KOPT-K1 (cell line): ENCODE data around the gene FBXW12.
"Not testable (repeated sequence)": the region's sequence is repeated elsewhere in the genome, so short reads cannot be mapped to it uniquely, and the experiment has no call there.

Source experiments
- H3K27ac ChIP-seq: fragments of 200-600 bp; sonication (generic); 2 replicates; pipeline ENCODE4 v1.5.1; 2016; ENCODE audit warnings: antibody characterized with exemption, mild to moderate bottlenecking, low read depth, low read length; ENCODE audit not compliant: poor library complexity, severe bottlenecking
- H3K36me3 ChIP-seq: fragments of 200-600 bp; sonication (generic); 2 replicates; pipeline ENCODE4 v1.5.1; 2017; ENCODE audit warnings: antibody characterized with exemption, mild to moderate bottlenecking, low read length, moderate library complexity; ENCODE audit not compliant: insufficient read depth
- H3K9me3 ChIP-seq: fragments of 200-600 bp; sonication (generic); 2 replicates; pipeline ENCODE4 v1.5.1; 2017; ENCODE audit warnings: antibody characterized with exemption, low read length, mild to moderate bottlenecking; ENCODE audit not compliant: insufficient read depth, poor library complexity, severe bottlenecking

Gene FBXW12

DNA sequence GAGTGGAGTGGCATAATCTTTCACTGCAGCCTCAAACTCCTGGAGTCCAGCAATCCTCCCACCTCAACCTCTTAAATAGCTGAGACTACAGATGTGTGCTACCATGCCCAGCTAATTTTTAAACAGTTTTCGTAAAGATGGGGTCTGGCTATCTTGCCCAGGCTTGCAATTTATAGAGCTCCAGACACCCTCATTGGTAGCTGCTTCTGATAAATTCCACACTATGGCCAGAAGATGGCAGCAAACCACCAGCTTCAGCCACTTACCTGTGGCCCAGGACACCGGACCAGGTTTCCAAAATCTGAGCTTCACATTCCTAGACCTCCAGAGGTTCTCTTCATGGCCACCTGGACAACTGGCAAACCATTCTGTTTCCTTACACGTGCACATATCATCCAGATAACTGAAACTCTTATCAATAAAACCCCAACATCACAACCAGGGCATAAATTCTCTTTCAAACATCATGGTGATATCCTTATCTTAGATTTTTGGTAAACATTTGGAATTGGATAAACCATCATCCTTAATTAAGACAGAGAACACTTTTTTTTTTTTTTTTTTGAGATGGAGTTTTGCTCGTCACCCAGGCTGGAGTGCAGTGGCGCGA is 28.9 kb downstream of the FBXW12 start:
- Histone ChIP-seq H3K27ac (no peak overlapping the region), H3K9me3 (no peaks in the 10 kb centered on the region), H3K36me3 (no peaks in the 10 kb centered on the region)

DNA sequence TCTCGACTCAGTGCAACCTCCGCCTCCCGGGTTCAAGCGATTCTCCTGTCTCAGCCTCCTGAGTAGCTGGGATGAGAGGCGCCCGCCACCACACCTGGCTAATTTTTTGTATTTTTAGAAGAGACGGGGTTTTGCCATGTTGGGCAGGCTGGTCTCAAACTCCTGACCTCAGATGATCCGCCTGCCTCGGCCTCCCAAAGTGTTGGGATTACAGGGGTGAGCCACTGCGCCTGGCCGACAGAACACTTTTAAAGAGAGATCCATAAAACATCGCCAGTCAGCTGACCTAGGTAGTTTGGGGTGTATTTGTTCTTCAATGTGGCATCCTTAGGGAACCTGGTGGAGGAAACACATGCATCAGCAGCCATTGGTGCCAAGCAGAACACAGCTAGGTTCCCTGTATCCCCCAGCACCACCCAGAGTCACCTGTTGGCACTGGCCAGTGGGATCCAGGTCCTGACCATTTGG is 29.4 kb downstream of the FBXW12 start:
- not testable (repeated sequence) for H3K36me3 ChIP-seq, H3K27ac ChIP-seq, H3K9me3 ChIP-seq

DNA sequence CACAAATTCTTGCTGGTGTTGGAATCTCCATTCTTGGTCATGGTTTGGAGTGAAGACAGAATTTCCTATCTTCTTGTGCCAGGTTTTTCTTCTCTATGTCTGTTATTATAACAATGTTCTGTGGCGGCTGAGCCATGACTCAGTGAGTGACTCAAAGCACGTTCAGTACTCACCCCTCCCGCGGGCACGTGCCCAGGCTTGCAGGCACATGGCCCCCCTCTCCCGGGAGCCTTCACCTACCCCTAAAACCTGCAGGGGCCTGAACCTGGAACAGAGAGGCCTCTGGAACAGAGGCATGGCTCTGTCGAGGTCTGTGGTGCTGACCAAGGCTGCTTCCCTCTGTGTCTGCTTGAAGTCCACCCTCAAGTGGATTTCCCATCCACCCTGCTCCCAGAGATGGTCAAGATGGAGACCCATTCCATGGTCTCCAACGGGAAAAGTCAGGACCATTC is 30.3 kb downstream of the FBXW12 start:
- no peaks in the 10 kb centered on the region for H3K36me3 ChIP-seq
- no peak overlapping the region for H3K27ac ChIP-seq
- H3K9me3 ChIP-seq = no peaks in the 10 kb centered on the region

DNA sequence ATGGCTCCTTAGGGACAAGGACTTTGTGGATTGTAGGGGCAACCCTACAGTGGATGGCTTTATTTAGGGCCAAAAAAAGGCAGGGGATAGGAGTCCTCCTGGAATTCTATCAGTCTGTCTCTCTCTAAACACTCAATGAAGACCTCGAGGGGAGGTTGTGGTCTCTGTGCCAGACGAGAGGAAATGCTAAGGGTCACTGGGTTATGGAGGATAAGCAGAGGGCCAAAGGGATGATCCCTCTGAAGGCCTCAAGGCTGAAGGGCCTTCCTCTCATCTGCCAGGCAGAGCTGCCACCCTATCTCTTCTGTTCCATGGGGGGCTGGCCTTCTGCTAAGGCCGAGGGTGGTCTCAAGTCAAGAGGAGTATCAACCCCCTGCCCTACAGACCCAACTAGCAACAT is 30.9 kb downstream of the FBXW12 start:
- no peaks in the 10 kb centered on the region for H3K9me3 ChIP-seq
- no peaks in the 10 kb centered on the region for H3K36me3 ChIP-seq
- no peak overlapping the region for H3K27ac ChIP-seq

DNA sequence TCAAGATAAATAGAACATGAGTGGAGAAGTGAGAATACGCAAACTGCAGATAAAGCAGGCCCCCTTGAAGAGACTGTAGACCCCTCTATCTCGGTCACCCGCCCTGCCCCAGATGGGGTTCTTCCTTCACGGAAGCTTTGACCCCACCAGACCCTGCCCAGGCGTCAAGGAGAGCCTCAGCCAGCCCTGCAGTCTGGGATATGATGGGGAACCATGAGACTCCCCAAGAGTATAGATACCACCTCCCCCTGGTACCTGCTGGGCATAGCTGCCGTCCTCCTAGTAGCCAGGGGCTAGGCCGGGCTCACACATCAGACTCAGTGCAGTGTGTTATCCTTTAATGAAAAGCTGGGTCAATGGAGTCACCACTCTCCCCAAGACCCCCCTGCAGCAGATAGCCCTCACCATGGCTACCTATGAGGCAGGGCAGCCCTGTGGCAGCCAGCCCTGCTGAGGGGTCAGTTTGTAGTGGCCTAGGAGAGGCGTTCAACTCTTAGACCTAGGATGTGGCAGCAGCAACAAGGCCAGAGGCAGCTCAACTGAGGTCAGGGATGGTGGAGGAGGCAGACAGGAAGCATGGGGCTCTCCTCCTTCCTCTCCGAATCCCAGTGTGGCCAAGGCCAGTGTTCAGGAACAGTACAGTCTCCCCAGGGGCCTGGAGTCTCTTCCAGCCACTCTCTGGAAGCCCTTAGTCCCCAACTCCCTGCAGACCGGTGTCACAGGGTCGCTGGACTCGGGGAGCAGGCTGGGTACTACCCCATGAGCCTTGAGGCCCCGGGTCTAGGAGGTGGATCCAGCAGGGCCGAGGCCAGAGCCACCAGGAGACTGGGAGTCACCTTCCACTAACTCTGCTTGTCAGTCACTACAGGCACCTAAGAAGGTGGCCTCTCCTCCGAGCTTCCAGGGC is 31.8 kb downstream of the FBXW12 start:
- no peak overlapping the region for H3K27ac ChIP-seq
- H3K36me3 ChIP-seq = no peaks in the 10 kb centered on the region
- H3K9me3 ChIP-seq = no peaks in the 10 kb centered on the region

DNA sequence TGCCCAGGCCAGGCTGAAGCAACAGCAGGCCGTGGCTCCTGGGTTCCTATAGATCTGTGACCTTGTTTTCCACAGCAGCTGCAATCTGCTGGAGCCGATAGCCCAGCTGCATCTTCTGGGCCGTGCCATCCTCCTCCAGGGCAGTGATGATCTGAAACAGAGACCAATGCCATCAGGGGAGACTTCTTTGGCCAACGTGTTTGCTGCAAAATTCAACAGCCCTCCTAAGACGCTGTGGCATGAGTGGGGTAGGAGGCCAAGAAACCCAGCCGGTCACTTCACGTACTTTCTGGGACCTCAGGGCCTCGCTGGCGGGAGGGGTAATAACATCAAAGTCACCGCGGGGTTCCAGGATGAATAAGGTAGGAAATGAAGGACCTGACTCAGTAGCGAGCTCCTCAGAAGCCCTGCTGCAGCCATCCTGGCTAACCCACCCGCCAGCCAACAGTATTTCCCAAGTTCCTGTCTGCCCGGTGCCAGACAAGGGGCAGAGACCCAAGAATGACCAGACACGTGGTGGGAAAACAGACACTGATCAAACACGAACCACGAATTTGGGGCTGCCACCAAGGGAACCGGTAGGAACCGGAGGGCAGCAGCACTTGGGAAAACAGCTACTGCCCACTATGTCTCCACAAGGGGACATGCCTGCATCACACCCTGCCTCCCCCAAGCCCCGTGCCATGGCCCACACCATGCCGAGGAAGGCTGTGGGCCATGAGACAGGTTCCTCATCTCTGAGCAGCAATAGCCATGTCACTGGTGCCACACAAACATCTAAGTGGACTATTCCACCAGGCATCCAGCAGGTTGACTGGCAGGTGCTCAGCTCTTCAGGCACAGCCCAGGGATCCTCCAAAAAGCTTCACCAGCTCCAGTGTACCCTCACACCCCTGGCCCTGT is 32.7 kb downstream of the FBXW12 start:
- Histone ChIP-seq H3K27ac (no peak overlapping the region), H3K36me3 (no peaks in the 10 kb centered on the region), H3K9me3 (no peaks in the 10 kb centered on the region)

DNA sequence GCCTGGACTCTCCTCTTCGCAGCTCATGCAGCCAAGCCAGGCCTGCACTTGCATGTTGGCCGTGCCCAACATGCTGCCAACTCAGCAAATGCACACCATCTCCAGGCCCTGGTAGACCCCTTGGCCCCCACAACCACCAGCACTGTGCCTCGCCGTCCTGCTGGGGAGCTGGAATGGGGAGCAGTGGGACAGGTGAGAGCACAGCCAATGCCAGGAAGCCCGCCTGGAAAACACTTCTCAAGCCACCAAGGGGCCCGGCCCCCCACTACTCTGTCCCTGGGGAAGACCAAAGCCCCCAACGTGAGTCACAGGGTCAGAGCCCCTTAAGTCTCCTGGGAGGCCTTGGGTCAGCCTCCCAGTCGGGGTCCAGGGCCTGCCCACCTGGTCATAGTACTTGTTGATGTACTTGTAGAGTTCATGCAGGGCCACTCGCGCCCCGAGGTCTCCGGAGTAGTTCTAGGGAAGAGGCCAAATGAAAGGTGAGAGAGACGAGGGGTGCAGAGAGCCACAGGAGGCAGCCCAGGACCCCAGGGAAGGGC is 33.4 kb downstream of the FBXW12 start:
- Histone ChIP-seq H3K36me3 (no peaks in the 10 kb centered on the region), H3K27ac (no peak overlapping the region), H3K9me3 (no peaks in the 10 kb centered on the region)

DNA sequence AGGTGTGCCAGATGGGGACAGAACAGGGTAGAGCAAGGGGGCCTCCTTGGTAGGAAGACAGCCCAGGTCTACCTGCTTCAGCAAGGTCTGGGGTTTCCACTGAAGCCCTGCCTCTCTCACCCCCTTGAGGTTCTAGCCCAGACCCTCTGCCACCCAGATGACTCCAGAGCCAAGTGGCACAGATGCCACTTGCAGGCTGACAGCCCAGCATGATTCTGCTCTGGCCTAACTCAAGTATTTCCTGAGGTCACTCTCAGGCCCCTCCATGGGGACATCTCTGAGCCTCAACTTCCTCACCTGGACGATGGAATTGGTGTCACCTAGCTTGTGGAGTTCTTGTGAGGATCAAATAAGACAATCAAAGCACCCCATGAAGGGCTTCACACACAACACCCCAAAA is 34.0 kb downstream of the FBXW12 start:
- no peaks in the 10 kb centered on the region for H3K9me3 ChIP-seq
- no peak overlapping the region for H3K27ac ChIP-seq
- no peaks in the 10 kb centered on the region for H3K36me3 ChIP-seq

GRCh38 chr3:48406443-48407431 is 34.7 kb downstream of the FBXW12 start:
- Histone ChIP-seq H3K27ac (no peak overlapping the region), H3K36me3 (no peaks in the 10 kb centered on the region), H3K9me3 (no peaks in the 10 kb centered on the region)

DNA sequence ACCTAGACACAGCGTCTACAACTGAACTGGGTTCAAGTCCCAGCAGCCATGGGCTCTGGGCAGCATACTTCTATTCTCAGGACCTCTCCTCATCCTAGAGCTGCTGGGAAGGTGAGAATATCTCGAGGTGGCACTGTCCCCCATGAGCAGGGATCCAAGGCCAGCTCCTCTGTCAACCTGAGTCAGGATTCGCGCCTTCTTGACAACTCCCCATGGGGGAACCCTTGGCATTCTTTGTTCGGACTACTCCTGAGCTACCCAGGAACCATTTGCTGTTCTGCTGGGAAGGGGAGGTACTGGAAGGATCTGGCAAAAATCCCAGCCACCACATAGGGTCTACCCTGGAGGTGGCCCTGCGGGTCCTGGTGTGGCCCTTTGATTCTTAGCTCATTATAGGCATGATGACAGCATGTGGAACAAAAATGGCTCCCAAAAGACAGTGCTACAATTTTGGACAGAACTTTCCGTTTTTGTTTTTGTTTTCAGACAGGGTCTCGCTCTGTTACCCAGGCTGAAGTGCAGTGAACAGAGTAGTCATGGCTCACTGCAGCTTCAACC is 35.6 kb downstream of the FBXW12 start:
- Histone ChIP-seq H3K36me3 (no peaks in the 10 kb centered on the region), H3K27ac (no peak overlapping the region), H3K9me3 (no peaks in the 10 kb centered on the region)

- Histone ChIP-seq H3K36me3 (no peaks in the 10 kb centered on the region), H3K9me3 (no peaks in the 10 kb centered on the region), H3K27ac (no peak overlapping the region)
Observed at GRCh38 chr3:48408823-48409281, 36.8 kb downstream of the FBXW12 start.

GRCh38 chr3:48409291-48410201 is 37.5 kb downstream of the FBXW12 start:
- no peak overlapping the region for H3K27ac ChIP-seq
- no peaks in the 10 kb centered on the region for H3K9me3 ChIP-seq
- no peaks in the 10 kb centered on the region for H3K36me3 ChIP-seq
